ENCODE results near the gene MINDY4.

DNA sequence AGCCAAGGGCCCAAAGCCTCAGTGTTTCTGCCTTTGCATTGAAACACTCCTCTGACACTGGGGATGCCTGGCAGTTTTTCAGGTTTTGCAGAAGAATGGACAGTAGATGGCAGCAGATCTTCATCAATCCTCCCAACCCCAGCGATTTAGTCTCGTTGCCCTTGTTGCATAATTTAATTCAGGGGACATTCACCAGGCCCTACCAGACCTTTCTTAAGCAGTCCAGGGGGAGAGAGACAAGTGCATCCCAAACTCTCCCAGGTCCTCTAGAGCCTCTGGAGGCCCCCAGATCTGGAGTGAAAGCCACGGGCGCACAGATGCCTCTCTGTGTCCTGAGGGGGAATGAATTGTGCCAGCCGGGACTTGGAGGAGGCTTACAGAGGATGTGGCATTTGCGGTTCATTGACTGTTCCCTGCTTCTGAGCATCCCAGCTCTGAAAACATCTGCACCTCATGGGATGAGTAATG is 29.6 kb downstream of the MINDY4 start:
- TF ChIP-seq CTCF (IDR thresholded peaks at IDR 0.05) = peak; percentile 61 to 81 (median 68)
- TF ChIP-seq POLR2AphosphoS5 (IDR thresholded peaks at IDR 0.05) = no peak
